H1 (cell line): ENCODE measurements around the gene SH3D19. TPM values are rescaled to one million over a fixed set of nuclear protein-coding genes. Genes with fewer than 3 reads are reported as not detected.

Experiments used
- CTBP2 ChIP-seq: IDR thresholded peaks from 2 replicates; pipeline ENCODE4 v1.7.0; 2011; ENCODE audit warnings: borderline replicate concordance, mild to moderate bottlenecking, moderate library complexity, mixed read lengths, low read length; ENCODE audit not compliant: insufficient read depth, insufficient read length
- GABPA ChIP-seq: IDR thresholded peaks from 2 replicates; pipeline ENCODE4 v1.6.1; 2011; ENCODE audit warnings: mild to moderate bottlenecking, low read length, moderate library complexity, borderline replicate concordance; ENCODE audit not compliant: insufficient read depth
- KDM4A ChIP-seq: IDR thresholded peaks from one replicate; pipeline ENCODE4 v1.7.1; 2012; ENCODE audit warnings: low read depth, mild to moderate bottlenecking, moderate library complexity, low read length, inconsistent platforms; ENCODE audit not compliant: severe bottlenecking
- SAP30 ChIP-seq: fragments of 300-600 bp; sonication (generic); IDR thresholded peaks from 2 replicates; pipeline ENCODE4 v1.7.1; 2012; ENCODE audit warnings: low read length, moderate library complexity, mild to moderate bottlenecking, inconsistent platforms; ENCODE audit not compliant: insufficient read depth, insufficient replicate concordance
- polyA plus RNA-seq, 7 experiments: library from polyadenylated mRNA; depleted of rRNA in 3 of 7; stranded (reverse) in 5 of 7; unstranded in 2 of 7; fragments of >200 nt in 5 of 7; fragments of 200-250 nt in 2 of 7; gene quantifications; 1 replicate in 5 of 7; 2 replicates in 1 of 7; 4 replicates in 1 of 7; pipeline versions ENCODE4 v1.2.1 to v1.2.3, GENCODE V29; 2011 to 2013; ENCODE audit warnings: missing spikeins in 2 of 7, mixed read lengths in 2 of 7
- total RNA-seq: library from RNA; stranded (reverse); fragmentation: NEBNext Ultra II Directional; extraction: Animal tissue kit (Norgen Biotek cat#: 25700); gene quantifications from 2 replicates; pipeline ENCODE4 v1.2.1, GENCODE V29; 2021
- TF ChIP-seq, protein P1 (sequence below): fragments of 300-600 bp; sonication (generic); IDR thresholded peaks from 2 replicates; pipeline ENCODE4 v1.7.1; 2012; ENCODE audit warnings: low read length, moderate library complexity, mild to moderate bottlenecking, inconsistent platforms; ENCODE audit not compliant: insufficient replicate concordance

The SH3D19 gene
- total and polyA plus RNA-seq, 2 of the 8 experiments (the other 6 are each of a cell fraction or from before 2014, with no cell fraction given) = 11.7 to 51.3 TPM

DNA sequence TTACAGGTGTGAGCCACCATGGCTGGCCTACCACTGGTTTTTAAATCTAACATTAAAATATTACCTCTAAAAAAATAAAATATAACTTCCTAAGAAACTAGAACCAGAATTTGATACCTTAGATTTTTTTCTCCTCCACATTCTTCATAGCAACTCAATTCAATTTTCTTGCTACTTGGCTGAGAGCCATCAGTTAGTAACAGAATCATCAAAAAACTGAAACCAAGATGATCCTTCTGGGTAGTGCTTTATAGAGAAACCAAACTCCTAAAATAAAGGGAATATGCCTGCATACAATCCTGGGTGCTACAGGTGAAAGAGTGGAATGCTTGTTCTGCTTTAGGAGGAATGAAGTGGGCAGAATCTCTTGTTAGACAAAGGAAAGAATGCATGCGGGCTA, 161.6 kb downstream of the SH3D19 start (continued):
- TF ChIP-seq, protein P1, sequence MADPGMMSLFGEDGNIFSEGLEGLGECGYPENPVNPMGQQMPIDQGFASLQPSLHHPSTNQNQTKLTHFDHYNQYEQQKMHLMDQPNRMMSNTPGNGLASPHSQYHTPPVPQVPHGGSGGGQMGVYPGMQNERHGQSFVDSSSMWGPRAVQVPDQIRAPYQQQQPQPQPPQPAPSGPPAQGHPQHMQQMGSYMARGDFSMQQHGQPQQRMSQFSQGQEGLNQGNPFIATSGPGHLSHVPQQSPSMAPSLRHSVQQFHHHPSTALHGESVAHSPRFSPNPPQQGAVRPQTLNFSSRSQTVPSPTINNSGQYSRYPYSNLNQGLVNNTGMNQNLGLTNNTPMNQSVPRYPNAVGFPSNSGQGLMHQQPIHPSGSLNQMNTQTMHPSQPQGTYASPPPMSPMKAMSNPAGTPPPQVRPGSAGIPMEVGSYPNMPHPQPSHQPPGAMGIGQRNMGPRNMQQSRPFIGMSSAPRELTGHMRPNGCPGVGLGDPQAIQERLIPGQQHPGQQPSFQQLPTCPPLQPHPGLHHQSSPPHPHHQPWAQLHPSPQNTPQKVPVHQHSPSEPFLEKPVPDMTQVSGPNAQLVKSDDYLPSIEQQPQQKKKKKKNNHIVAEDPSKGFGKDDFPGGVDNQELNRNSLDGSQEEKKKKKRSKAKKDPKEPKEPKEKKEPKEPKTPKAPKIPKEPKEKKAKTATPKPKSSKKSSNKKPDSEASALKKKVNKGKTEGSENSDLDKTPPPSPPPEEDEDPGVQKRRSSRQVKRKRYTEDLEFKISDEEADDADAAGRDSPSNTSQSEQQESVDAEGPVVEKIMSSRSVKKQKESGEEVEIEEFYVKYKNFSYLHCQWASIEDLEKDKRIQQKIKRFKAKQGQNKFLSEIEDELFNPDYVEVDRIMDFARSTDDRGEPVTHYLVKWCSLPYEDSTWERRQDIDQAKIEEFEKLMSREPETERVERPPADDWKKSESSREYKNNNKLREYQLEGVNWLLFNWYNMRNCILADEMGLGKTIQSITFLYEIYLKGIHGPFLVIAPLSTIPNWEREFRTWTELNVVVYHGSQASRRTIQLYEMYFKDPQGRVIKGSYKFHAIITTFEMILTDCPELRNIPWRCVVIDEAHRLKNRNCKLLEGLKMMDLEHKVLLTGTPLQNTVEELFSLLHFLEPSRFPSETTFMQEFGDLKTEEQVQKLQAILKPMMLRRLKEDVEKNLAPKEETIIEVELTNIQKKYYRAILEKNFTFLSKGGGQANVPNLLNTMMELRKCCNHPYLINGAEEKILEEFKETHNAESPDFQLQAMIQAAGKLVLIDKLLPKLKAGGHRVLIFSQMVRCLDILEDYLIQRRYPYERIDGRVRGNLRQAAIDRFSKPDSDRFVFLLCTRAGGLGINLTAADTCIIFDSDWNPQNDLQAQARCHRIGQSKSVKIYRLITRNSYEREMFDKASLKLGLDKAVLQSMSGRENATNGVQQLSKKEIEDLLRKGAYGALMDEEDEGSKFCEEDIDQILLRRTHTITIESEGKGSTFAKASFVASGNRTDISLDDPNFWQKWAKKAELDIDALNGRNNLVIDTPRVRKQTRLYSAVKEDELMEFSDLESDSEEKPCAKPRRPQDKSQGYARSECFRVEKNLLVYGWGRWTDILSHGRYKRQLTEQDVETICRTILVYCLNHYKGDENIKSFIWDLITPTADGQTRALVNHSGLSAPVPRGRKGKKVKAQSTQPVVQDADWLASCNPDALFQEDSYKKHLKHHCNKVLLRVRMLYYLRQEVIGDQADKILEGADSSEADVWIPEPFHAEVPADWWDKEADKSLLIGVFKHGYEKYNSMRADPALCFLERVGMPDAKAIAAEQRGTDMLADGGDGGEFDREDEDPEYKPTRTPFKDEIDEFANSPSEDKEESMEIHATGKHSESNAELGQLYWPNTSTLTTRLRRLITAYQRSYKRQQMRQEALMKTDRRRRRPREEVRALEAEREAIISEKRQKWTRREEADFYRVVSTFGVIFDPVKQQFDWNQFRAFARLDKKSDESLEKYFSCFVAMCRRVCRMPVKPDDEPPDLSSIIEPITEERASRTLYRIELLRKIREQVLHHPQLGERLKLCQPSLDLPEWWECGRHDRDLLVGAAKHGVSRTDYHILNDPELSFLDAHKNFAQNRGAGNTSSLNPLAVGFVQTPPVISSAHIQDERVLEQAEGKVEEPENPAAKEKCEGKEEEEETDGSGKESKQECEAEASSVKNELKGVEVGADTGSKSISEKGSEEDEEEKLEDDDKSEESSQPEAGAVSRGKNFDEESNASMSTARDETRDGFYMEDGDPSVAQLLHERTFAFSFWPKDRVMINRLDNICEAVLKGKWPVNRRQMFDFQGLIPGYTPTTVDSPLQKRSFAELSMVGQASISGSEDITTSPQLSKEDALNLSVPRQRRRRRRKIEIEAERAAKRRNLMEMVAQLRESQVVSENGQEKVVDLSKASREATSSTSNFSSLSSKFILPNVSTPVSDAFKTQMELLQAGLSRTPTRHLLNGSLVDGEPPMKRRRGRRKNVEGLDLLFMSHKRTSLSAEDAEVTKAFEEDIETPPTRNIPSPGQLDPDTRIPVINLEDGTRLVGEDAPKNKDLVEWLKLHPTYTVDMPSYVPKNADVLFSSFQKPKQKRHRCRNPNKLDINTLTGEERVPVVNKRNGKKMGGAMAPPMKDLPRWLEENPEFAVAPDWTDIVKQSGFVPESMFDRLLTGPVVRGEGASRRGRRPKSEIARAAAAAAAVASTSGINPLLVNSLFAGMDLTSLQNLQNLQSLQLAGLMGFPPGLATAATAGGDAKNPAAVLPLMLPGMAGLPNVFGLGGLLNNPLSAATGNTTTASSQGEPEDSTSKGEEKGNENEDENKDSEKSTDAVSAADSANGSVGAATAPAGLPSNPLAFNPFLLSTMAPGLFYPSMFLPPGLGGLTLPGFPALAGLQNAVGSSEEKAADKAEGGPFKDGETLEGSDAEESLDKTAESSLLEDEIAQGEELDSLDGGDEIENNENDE = no peak
- TF ChIP-seq SAP30 (no peak), GABPA (no peak), CTBP2 (no peak), KDM4A (no peak)
